Left cardiac atrium (tissue), 4 donors: ENCODE results near the gene TBC1D8. TPM values are rescaled to one million over a fixed set of nuclear protein-coding genes. Genes with fewer than 3 reads are reported as not detected.
A peak's percentile ranks its signal among the peaks of the same experiment; 100 is the strongest.

Source experiments
- ATAC-seq, 2 donors: fragments of 200-7000 bp; cut with Tn5 transposase; one replicate each; pipeline ENCODE4 v1.9.1; 2020; ENCODE audit warnings: mild to moderate bottlenecking in 2 of 2, moderate library complexity in 2 of 2
- DNase-seq: peaks from one replicate; pipeline ENCODE4 v3.0.0-alpha.2; 2020
- intact Hi-C, 2 donors: fragments of 100-400 bp; cut with DNase I; formaldehyde crosslinking; loops; one replicate each; pipeline versions ENCODE4 v1.14.1 to v1.15.1; 2022 to 2023
- total RNA-seq, 2 donors: library from RNA; stranded (reverse); fragmentation: NEBNext Ultra II Directional; extraction: Animal tissue kit (Norgen Biotek cat#: 25700); gene quantifications; one replicate each; pipeline ENCODE4 v1.2.1, GENCODE V29; 2021
- donor health status: DM: no; HTN: yes; CAD: no.
- donor health status: DM: no; HTN: yes; CAD: no; lungs with severe emphysema.
- donor health status: DM: yes; HTN: yes; CAD: no.
- donor health status: Dilated cardiomyopathy.

Gene TBC1D8
- total RNA-seq, 2 donors from 2014 or later: 33.4 to 41.2 TPM

DNA sequence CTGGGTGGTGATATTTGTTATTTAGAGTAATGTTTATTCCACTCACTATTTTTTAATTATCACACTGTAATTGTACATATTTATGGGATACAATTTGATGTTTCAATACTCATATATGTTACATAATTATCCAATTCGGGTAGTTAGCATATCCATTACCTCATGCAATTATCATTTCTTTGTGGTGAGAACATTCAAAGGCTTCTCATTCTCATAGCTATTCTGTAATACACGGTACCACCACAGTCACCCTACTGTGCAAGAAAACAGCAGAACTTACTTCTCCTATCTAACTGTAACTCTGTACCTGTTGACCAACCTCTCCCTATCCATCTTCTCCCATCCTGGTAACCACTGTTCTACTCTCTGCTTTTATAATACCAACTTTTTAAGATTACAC lies 4.6 kb downstream of the TBC1D8 start:
- intact Hi-C loops: loop anchor here in 1 of 2 donors (5.0 kb wide), 1 partner anchor 34 kb away; no protein-coding TSS in a partner anchor
- no peak for ATAC-seq
- DNase-seq: no peak

DNA sequence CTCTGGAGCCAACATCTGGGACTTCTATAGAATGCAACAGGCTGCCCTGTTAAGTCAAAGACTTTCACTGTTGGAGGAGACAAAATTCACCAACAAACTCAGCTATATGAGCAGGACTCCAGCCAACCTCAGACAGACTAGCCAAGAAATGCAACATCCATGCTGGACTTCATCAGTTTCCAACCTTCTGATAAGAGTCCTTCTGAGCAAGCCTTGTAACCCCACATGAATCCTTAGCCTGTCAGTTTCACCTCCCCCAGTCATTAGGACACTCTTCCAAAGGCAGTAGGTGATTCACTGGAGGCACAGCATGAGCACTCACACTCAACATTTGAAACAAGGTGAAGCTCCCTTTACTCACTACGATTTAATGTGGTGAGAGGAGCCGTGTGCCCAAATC lies 5.8 kb downstream of the TBC1D8 start:
- peak in 1 of 2 donors; percentile 86 for ATAC-seq
- no peak for DNase-seq
- intact Hi-C loops: loop anchor here in 1 of 2 donors (5.0 kb wide), 1 partner anchor 33 kb away; no protein-coding TSS in a partner anchor

DNA sequence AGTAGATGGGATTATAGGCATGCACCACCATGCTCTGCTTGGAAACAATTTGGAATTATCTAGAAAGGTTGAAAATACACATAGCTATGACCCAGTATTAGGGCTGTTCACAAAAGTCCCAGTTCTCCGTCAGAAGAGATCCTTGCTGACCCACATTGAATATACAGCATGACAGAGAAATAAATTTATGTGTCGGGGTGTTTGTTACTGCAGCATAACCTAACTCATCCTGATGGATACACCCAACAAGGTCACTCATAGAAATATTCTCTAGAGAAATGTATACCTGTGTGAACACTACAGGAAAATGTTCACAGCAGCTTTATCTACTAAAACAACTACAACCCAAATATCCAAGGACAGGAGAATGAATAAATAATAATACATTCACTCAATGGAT lies 9.0 kb downstream of the TBC1D8 start:
- DNase-seq (no peak), ATAC-seq (no peak)
- intact Hi-C loops: no loop called here

- intact Hi-C loops: no loop called here
- DNase-seq (no peak), ATAC-seq (no peak)
These were observed 10.1 kb downstream of the TBC1D8 start for GRCh38 chr2:101140978-101141655.

DNA sequence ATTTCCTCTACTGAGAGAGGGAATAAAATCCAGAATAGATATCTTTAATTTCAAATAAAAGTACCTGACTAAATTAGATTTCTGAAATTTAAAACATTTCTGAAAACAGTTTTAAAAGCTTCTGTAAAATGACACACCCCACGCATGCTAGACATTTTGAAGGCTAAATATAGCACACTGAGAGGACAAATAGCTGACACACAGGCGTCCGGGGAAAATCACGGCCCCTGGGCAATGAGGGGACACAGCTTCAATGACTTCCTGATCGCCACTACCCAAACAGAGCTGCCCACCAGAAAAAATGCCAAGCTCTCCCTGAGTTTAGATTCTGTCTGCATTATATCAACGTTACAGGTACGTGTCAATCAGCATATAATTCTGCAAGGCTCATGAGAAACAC lies 10.9 kb downstream of the TBC1D8 start:
- ATAC-seq (peak; percentile 55 to 77), DNase-seq (no peak)
- intact Hi-C loops: no loop called here

DNA sequence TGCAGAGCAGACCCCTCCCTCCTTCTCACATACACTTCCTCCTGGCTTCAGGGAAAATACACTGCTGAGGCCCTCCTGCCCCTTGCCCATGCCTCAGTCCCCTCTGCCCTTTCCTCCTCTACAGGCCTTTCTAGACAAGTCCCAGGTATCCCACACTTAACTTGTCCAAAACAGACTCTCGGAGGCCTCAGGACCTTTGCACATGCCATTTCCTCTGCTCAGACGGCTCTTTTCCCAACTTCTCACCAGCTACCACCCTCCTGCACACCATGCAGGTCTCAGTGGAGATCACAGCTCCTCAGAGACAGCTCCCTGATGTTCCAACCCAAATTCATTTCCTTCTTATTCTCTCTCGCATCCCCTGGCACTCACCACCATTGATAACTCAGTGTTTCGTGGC lies 11.7 kb downstream of the TBC1D8 start:
- DNase-seq (no peak), ATAC-seq (no peak)
- intact Hi-C loops: no loop called here

- intact Hi-C loops: no loop called here
- DNase-seq (no peak), ATAC-seq (peak in 1 of 2 donors; percentile 48)
These were observed 15.5 kb downstream of the TBC1D8 start for GRCh38 chr2:101135412-101136296.

DNA sequence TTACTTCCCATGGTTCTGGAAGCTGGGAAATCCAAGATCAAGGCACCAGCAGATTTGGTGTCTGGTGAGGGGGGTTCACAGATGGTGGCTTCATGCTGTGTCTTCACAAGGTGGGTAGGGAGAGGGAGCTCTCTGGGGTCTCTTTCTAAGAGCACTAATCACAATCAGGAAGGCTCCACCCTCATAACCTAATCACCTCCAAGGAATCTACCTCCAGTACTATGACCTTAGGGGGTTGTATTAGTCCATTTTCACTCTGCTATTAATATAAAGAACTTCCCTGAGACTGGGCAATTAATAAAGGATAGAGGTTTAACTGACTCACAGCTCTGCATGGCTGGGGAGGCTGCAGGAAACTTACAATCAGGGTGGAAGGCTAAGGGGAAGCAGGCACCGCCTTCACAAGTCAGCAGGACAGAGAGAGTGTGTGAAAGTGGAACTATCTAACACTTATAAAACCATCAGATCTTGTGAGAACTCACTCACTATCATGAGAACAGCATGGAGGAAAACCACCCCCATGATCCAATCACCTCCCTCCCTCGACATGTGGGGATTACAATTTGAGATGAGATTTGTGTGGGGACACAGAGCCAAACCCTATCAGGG lies 17.6 kb downstream of the TBC1D8 start:
- intact Hi-C loops: no loop called here
- peak in 1 of 2 donors; percentile 29 for ATAC-seq
- no peak for DNase-seq

DNA sequence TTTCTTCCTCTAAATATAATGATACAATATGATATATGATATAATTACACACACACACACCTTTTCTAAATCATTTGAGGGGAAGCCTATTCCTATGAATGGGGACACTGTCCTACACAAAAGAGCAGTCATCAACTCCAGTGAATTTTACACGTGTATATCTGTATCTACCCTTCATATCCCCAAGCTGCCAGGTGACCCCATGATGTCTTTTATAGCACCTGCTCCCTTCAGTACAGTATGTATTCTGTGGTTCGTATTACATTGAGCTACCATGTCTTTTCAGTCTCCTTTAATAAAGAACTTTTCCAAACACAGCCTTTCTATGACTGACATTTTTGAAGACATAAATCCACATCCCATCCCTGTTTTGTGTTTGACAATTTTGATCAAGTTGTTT lies 19.0 kb downstream of the TBC1D8 start:
- intact Hi-C loops: no loop called here
- ATAC-seq: no peak
- no peak for DNase-seq

- intact Hi-C loops: no loop called here
- ATAC-seq (peak in 1 of 2 donors; percentile 30), DNase-seq (no peak)
These were observed 21.1 kb downstream of the TBC1D8 start for GRCh38 chr2:101130081-101130480.

DNA sequence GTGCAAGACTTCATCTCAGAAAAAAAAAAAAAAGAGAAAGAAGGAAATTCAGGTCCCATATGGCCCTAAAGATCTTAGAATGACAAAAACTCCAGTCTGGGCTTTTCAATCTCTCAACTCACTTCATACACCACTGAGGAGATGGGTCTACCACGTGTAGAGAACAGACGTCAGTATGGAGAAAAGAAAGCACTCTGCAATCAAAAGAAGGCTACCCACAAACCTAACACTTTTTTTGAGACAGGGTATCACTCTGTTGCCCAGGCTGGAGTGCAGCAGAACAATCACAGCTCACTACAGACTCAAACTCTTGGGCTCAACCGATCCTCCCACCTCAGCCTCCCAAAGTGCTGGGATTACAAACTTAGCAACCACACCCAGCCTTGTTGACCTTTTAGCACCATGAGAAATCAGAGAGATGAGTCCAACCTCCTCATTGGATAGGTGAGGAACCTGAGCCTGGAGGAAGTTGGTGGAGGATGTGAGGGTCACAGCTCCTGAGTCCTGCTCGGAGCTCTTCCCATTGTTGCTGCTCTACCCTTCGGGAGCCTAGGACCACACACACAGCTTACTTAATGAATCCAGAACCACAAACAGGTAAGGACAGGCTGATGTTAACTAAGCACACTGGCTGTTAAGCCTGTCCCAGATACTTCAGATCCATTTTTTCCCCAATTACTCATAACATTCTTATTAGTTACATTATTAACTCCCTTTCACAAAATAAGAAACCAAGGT lies 23.7 kb downstream of the TBC1D8 start:
- intact Hi-C loops: no loop called here
- DNase-seq (no peak), ATAC-seq (no peak)

GRCh38 chr2:101125808-101126207 lies 25.4 kb downstream of the TBC1D8 start:
- DNase-seq (no peak), ATAC-seq (no peak)
- intact Hi-C loops: no loop called here

DNA sequence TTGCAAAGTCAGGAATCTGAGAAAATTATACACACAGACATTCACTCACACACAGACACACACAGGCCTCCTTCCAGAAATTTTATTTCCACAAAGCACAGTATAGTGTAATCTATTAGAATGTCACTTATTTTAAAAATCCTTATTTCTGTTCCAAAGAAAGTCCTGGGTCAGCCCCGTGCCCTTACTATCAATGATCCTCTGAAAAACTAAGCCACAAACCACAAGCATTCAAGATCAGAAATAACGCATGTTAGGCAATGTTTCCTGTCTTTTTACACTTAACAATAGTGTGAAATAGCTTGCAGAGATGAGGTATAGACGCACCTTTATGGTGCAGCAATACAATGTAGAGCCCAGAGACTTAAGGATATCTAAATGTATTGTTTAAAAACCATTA lies 25.8 kb downstream of the TBC1D8 start:
- ATAC-seq: no peak
- DNase-seq: no peak
- intact Hi-C loops: no loop called here

DNA sequence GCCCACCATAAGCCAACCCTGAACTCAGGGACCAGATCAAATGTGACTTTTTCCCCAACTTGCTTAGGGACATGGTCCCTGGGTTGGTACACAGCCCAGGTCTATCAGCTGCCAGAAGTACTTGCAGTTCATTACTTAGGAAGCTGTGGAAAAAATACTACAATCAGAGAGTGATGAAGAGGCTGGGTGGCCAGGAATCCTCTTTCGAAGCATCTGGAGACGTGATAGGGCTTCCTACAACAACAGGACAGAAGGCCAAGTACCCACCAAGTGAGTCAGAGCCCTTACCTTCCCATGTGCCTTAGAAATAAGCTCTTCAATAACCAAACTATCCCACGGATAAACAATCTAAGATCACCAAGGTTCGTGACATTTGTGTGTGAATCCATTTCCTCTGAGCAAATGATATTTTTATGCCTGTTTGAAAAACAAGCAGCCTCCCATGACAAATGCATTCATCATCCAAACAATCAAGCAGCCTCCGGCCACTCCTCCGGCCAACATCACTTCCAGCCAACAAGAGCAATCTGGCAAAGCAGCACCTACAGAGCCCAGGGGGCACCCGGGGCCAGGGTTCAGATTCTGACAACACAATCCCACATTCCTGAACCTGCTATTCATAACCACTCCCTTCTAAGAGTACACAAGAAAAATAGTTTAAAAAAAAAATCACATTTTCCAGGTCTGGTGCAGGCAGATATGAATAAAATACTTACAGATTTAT lies 26.4 kb downstream of the TBC1D8 start:
- ATAC-seq: peak; percentile 64 to 89
- DNase-seq: peak; percentile 82
- intact Hi-C loops: no loop called here

- DNase-seq (no peak), ATAC-seq (no peak)
- intact Hi-C loops: no loop called here
These were observed 27.2 kb downstream of the TBC1D8 start for GRCh38 chr2:101123795-101124471.

DNA sequence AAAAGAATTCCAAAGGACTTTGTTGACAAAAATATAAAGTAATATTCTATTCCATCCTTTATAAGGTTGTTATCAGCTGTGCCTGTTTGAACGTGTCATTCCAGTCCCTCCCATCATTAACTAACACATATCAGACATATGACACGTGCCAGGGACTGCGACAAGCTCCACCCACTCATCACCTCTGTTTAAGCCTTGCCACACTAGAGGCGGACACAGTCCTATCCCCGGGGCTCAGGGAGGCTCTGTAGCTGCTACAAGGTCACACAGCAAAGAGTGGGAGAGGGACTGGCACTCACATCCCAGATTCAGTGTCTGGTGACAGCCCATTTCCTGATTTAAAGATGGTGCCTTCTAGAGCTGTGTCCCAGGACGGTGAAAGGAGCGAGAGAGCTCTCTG lies 30.0 kb downstream of the TBC1D8 start:
- ATAC-seq (peak in 1 of 2 donors; percentile 6), DNase-seq (no peak)
- intact Hi-C loops: no loop called here

GRCh38 chr2:101120124-101120996 lies 30.8 kb downstream of the TBC1D8 start:
- intact Hi-C loops: no loop called here
- peak; percentile 80 to 86 for ATAC-seq
- DNase-seq: peak; percentile 84
